Iris pigment epithelial cell (primary cell): ENCODE measurements around the gene KCTD18.

ENCODE experiments used
- DNase-seq: peaks from one replicate; pipeline ENCODE4 v3.0.0-alpha.2; 2011; ENCODE audit warnings: low read depth

Gene KCTD18

GRCh38 chr2:200484934-200485333 lies 24.9 kb downstream of the KCTD18 start:
- DNase-seq: peak; percentile 44

- DNase-seq: peak; percentile 47
Measured at GRCh38 chr2:200483729-200484198, 26.1 kb downstream of the KCTD18 start.

- DNase-seq: no peak
Measured at GRCh38 chr2:200482194-200482593, 27.7 kb downstream of the KCTD18 start.

- peak; percentile 90 for DNase-seq
Measured at GRCh38 chr2:200479692-200480265, 30.1 kb downstream of the KCTD18 start.

GRCh38 chr2:200477667-200478131 lies 32.2 kb downstream of the KCTD18 start:
- peak; percentile 31 for DNase-seq

GRCh38 chr2:200476836-200477235 lies 33.0 kb downstream of the KCTD18 start:
- DNase-seq: no peak

GRCh38 chr2:200475795-200476194 lies 34.1 kb downstream of the KCTD18 start:
- DNase-seq: no peak

GRCh38 chr2:200472853-200473464 lies 36.9 kb downstream of the KCTD18 start:
- no peak for DNase-seq

- no peak for DNase-seq
Measured at GRCh38 chr2:200471928-200472645, 37.8 kb downstream of the KCTD18 start.

GRCh38 chr2:200471324-200471848 lies 38.5 kb downstream of the KCTD18 start:
- peak; percentile 38 for DNase-seq

GRCh38 chr2:200470230-200470629 lies 39.6 kb downstream of the KCTD18 start:
- no peak for DNase-seq

- no peak for DNase-seq
Measured at GRCh38 chr2:200469708-200470211, 40.1 kb downstream of the KCTD18 start.

GRCh38 chr2:200467806-200468681 lies 41.8 kb downstream of the KCTD18 start:
- DNase-seq: no peak

- peak; percentile 76 for DNase-seq
Measured at GRCh38 chr2:200466425-200467418, 43.1 kb downstream of the KCTD18 start.

- no peak for DNase-seq
Measured at GRCh38 chr2:200463452-200463851, 46.4 kb downstream of the KCTD18 start.

GRCh38 chr2:200461846-200462710 lies 47.8 kb downstream of the KCTD18 start:
- no peak for DNase-seq

GRCh38 chr2:200459101-200459500 lies 50.8 kb downstream of the KCTD18 start:
- DNase-seq: no peak

GRCh38 chr2:200456567-200456966 lies 53.3 kb downstream of the KCTD18 start:
- no peak for DNase-seq

- DNase-seq: no peak
Measured at GRCh38 chr2:200455958-200456421, 53.9 kb downstream of the KCTD18 start.
